Peyer's patch (tissue), 4 donors: ENCODE measurements around the gene CD247.

Source experiments
- POLR2A ChIP-seq, 2 donors: fragments of 450-650 bp; IDR thresholded peaks; one replicate each; pipeline ENCODE4 v1.5.1; 2017; ENCODE audit warnings: antibody characterized with exemption in 2 of 2, mild to moderate bottlenecking in 2 of 2, moderate library complexity in 2 of 2
- TF ChIP-seq, protein P1 (sequence below), 6 experiments: fragments of 450-650 bp in 4 of 6; fragments of 200-600 bp in 2 of 6; sonication (generic) in 1 of 6; IDR thresholded peaks; one replicate each; pipeline ENCODE4 v1.5.1; 2017 to 2019; ENCODE audit warnings: antibody characterized with exemption in 6 of 6, mild to moderate bottlenecking in 3 of 6, moderate library complexity in 1 of 6

DNA sequence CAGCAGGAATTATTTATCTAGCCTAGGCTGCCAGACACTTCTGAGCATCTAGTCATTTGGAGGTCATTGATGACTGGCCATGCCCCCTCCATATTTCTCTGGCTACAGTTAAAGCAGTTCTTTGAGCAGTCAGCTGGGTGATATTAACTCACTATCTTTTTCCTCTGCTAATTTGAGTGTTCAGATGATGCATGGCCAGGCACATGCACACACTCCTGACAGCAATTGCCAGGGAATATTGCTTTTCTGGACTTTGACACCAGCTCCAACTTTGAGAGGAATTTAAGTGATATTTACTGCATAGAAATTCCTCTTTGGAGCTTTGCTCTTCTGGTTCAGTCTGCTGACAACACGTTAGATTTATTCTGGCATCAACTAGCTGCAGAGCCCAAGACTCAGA is 52.6 kb downstream of the CD247 start:
- TF ChIP-seq, protein P1, sequence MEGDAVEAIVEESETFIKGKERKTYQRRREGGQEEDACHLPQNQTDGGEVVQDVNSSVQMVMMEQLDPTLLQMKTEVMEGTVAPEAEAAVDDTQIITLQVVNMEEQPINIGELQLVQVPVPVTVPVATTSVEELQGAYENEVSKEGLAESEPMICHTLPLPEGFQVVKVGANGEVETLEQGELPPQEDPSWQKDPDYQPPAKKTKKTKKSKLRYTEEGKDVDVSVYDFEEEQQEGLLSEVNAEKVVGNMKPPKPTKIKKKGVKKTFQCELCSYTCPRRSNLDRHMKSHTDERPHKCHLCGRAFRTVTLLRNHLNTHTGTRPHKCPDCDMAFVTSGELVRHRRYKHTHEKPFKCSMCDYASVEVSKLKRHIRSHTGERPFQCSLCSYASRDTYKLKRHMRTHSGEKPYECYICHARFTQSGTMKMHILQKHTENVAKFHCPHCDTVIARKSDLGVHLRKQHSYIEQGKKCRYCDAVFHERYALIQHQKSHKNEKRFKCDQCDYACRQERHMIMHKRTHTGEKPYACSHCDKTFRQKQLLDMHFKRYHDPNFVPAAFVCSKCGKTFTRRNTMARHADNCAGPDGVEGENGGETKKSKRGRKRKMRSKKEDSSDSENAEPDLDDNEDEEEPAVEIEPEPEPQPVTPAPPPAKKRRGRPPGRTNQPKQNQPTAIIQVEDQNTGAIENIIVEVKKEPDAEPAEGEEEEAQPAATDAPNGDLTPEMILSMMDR (IDR thresholded peaks at IDR 0.05), result no peak
- no peak for TF ChIP-seq POLR2A (IDR thresholded peaks at IDR 0.05)
